Upper lobe of left lung (tissue), 4 donors: Measurements from ENCODE around the gene FAM72C.
"Not testable (repeated sequence)": the region's sequence is repeated elsewhere in the genome, so short reads cannot be mapped to it uniquely, and the experiment has no call there.

ENCODE experiments used
- CTCF ChIP-seq, 6 experiments: fragments of 450-650 bp in 4 of 6; fragments of 200-600 bp in 2 of 6; sonication (generic) in 2 of 6; IDR thresholded peaks; one replicate each; pipeline ENCODE4 v1.5.1; 2016 to 2019; ENCODE audit warnings: antibody characterized with exemption in 6 of 6
- EP300 ChIP-seq, 4 donors: sonication (generic); formaldehyde crosslinking; IDR thresholded peaks; one replicate each; pipeline ENCODE4 v1.5.1; 2017; ENCODE audit warnings: antibody characterized with exemption in 4 of 4, control low read depth in 2 of 4
- POLR2A ChIP-seq, 4 donors: fragments of 450-650 bp; IDR thresholded peaks; one replicate each; pipeline ENCODE4 v1.5.1; 2016 to 2017; ENCODE audit warnings: antibody characterized with exemption in 4 of 4, mild to moderate bottlenecking in 2 of 4
- POLR2AphosphoS5 ChIP-seq, 2 donors: sonication (generic); formaldehyde crosslinking; IDR thresholded peaks; one replicate each; pipeline ENCODE4 v1.5.1; 2017; ENCODE audit warnings: antibody characterized with exemption in 2 of 2

GRCh38 chr1:144004259-144004658, 32.5 kb upstream of the FAM72C start:
- not testable (repeated sequence) for TF ChIP-seq CTCF, POLR2AphosphoS5, POLR2A, EP300 (IDR thresholded peaks at IDR 0.05)
